Thoracic aorta (tissue), 2 donors: ENCODE results near the gene ZNF41. TPM values are rescaled to one million over a fixed set of nuclear protein-coding genes. Genes with fewer than 3 reads are reported as not detected.

Experiments used
- ATAC-seq: fragments of 150-250 bp; one replicate; pipeline ENCODE4 v1.8.0; 2017; ENCODE audit warnings: low read depth; ENCODE audit not compliant: insufficient number of reproducible peaks, low FRiP score
- DNase-seq: peaks from one replicate; pipeline ENCODE4 v3.0.0-alpha.2; 2020; ENCODE audit warnings: low spot score
- H3K27ac ChIP-seq, 2 donors: fragments of 200-600 bp; sonication (generic); 1 replicate in 1 of 2; 2 replicates in 1 of 2; pipeline ENCODE4 v1.5.1; 2016; ENCODE audit warnings: mild to moderate bottlenecking in 2 of 2, moderate library complexity in 2 of 2
- H3K27me3 ChIP-seq: fragments of 200-600 bp; sonication (generic); replicated peaks from 2 replicates; pipeline ENCODE4 v1.6.0; 2016; ENCODE audit warnings: mild to moderate bottlenecking; ENCODE audit not compliant: insufficient read depth
- H3K36me3 ChIP-seq: fragments of 200-600 bp; sonication (generic); one replicate; pipeline ENCODE4 v1.5.1; 2016
- H3K4me1 ChIP-seq, 2 donors: fragments of 200-600 bp; sonication (generic); 1 replicate in 1 of 2; 2 replicates in 1 of 2; pipeline versions ENCODE4 v1.5.1 to v1.6.0; 2016; ENCODE audit warnings: low read depth in 2 of 2, mild to moderate bottlenecking in 1 of 2; ENCODE audit not compliant: control insufficient read depth in 1 of 2
- H3K4me3 ChIP-seq: fragments of 200-600 bp; sonication (generic); 2 replicates; pipeline ENCODE4 v1.5.1; 2016; ENCODE audit warnings: mild to moderate bottlenecking
- H3K9me3 ChIP-seq: fragments of 200-600 bp; sonication (generic); 2 replicates; pipeline ENCODE4 v1.5.1; 2016
- CTCF ChIP-seq: fragments of 200-600 bp; sonication (generic); IDR thresholded peaks from one replicate; pipeline ENCODE4 v1.5.1; 2019; ENCODE audit warnings: antibody characterized with exemption
- total RNA-seq, 2 donors: library from RNA; depleted of rRNA; stranded (reverse); fragments of >200 nt; gene quantifications; one replicate each; pipeline versions ENCODE4 v1.1.0 to v1.2.3, GENCODE V29; 2016

The ZNF41 gene
- 1 to 10 TPM; 8.1 to 9.1 TPM for total RNA-seq

GRCh38 chrX:47482512-47483305 is at the start of gene ZNF41:
TSS of gene ZNF41 (minus strand) at chrX:47483222. CDS start at chrX:47467481, 15,741 bp downstream.
- no peaks in the 10 kb centered on the region for H3K27me3 ChIP-seq
- peak within 1 kb of the TSS; percentile 82 to 84 for H3K27ac ChIP-seq
- DNase-seq = peak; percentile 28
- H3K36me3 ChIP-seq = no peaks in the 10 kb centered on the region
- no peak for TF ChIP-seq CTCF
- peaks cover 0 to 5% of the 10 kb centered on the region in 2 donors for H3K4me1 ChIP-seq
- no peaks in the 10 kb centered on the region for H3K9me3 ChIP-seq
- peak within 1 kb of the TSS; percentile 89 for H3K4me3 ChIP-seq
- peak; percentile 87 for ATAC-seq

- H3K9me3 ChIP-seq = no peaks in the 10 kb centered on the region
- no peak overlapping the region for H3K4me3 ChIP-seq
- H3K27ac ChIP-seq = no peak overlapping the region
- no peak for TF ChIP-seq CTCF
- H3K27me3 ChIP-seq = no peaks in the 10 kb centered on the region
- no peaks in the 10 kb centered on the region for H3K4me1 ChIP-seq
- no peaks in the 10 kb centered on the region for H3K36me3 ChIP-seq
- ATAC-seq = no peak
- no peak for DNase-seq
Measured at GRCh38 chrX:47530049-47530448, 47.0 kb upstream of the ZNF41 start.

GRCh38 chrX:47529548-47529947 is 46.5 kb upstream of the ZNF41 start:
- H3K9me3 ChIP-seq = no peaks in the 10 kb centered on the region
- DNase-seq (no peak), ATAC-seq (no peak)
- TF ChIP-seq CTCF = no peak
- no peak overlapping the region for H3K4me3 ChIP-seq
- H3K27ac ChIP-seq = no peak overlapping the region
- H3K36me3 ChIP-seq = no peaks in the 10 kb centered on the region
- H3K4me1 ChIP-seq = no peaks in the 10 kb centered on the region
- no peaks in the 10 kb centered on the region for H3K27me3 ChIP-seq

- no peak for ATAC-seq
- Histone ChIP-seq H3K4me1 (no peaks in the 10 kb centered on the region), H3K4me3 (peak overlapping the region; percentile 80), H3K9me3 (no peaks in the 10 kb centered on the region), H3K27ac (no peak overlapping the region), H3K36me3 (no peaks in the 10 kb centered on the region), H3K27me3 (no peaks in the 10 kb centered on the region)
- no peak for DNase-seq
- no peak for TF ChIP-seq CTCF
Measured at GRCh38 chrX:47523713-47524166, 40.7 kb upstream of the ZNF41 start.

- Histone ChIP-seq H3K27me3 (no peaks in the 10 kb centered on the region), H3K4me3 (peak overlapping the region; percentile 80), H3K27ac (no peak overlapping the region), H3K4me1 (no peaks in the 10 kb centered on the region), H3K9me3 (no peaks in the 10 kb centered on the region), H3K36me3 (no peaks in the 10 kb centered on the region)
- ATAC-seq = no peak
- peak; percentile 79 for TF ChIP-seq CTCF
- DNase-seq = peak; percentile 9
Measured at GRCh38 chrX:47523297-47523696, 40.3 kb upstream of the ZNF41 start.
